ENCODE measurements around the gene OPRM1.

The OPRM1 gene

GRCh38 chr6:154261688-154262397 is 222.8 kb downstream of the OPRM1 start:
- DNase-seq: no peak
- intact Hi-C loops (cut with DNase I): no loop called here

DNA sequence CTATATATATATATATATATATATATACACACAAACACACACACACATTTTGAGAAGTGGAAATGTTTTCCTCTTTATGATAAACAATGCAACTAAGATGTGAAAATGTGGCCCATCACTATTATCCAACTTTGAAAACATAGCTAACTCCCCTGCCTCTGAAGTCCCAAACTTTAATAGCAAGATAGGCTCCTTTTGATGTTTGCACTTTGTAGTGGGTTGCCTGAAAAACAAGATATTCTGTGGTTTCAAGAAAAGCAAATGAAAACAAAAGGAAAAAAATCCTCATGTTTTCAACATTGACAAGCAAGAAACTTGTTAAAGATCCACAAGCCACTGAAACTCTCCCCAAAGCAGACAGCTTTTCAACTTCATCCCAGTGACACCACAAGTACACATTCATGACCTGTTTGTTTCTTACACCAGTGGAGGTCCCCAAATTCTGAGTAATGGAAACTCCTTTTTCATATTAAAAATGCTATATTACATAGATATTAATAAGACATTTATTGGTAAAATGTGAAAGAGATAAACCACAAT is 227.6 kb downstream of the OPRM1 start:
- intact Hi-C loops (cut with DNase I): no loop called here
- no peak for DNase-seq

DNA sequence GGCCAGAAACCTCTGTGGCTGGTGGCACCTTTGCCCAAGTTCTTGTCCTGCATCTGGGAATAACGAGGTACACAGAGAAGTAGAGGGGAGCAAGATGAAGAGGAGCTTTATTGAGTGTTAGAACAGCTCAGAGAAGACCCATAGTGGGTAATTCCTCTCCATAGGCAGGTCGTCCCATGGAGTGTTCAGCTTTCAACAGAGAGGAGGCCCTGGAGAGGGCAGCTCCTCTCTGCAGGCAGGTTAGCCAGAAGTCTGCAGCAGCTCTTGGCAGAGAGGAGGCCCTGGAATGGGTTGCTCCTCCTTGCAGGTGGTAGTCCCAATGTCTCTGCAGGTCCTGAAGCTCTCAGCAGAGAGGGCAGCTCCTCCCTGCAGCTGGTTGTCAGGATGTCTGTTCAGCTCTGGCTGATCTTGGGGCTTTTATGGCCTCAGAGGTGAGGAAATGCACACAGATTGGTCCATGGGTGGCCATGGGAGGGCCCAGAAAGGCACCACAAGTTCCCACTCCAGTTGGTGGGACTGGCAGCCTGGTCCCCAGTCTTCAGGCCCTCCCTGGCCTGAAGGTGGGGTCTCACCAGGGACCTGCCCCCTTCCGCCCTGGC is 228.6 kb downstream of the OPRM1 start:
- no peak for DNase-seq
- intact Hi-C loops (cut with DNase I): no loop called here

DNA sequence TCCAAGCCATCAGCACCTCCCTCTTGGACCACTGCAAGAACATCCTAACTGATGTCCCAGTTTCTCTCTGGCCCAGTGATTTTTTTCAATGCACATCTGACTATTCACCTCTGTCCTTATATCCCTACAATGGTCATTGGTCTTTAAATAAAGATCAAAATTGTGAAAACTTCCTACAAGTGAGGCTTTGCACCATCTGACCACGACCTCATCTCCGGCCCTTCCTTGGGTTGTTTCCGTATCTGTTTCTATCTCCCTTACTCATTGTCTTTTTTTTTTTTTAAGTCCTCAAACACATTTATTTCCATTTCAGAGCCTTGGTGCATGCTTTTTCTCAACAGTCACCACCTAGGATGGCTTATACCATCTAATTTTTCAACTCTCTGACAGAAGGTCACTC is 229.4 kb downstream of the OPRM1 start:
- no peak for DNase-seq
- intact Hi-C loops (cut with DNase I): no loop called here

GRCh38 chr6:154274168-154274567 is 235.1 kb downstream of the OPRM1 start:
- intact Hi-C loops (cut with DNase I): no loop called here
- DNase-seq: no peak

GRCh38 chr6:154276810-154277628 is 238.0 kb downstream of the OPRM1 start:
- DNase-seq: no peak

GRCh38 chr6:154277629-154278017 is 238.6 kb downstream of the OPRM1 start:
- intact Hi-C loops (cut with DNase I): loop anchor here (1.0 kb wide), 1 partner anchor 123 kb away; no protein-coding TSS in a partner anchor
- DNase-seq: no peak

More at GRCh38 chr6:154276810-154277628, 238.0 kb downstream of the OPRM1 start:
- intact Hi-C loops (cut with DNase I): loop anchor here (1.0 kb wide), 1 partner anchor 123 kb away; no protein-coding TSS in a partner anchor

- no peak for DNase-seq
- intact Hi-C loops (cut with DNase I): no loop called here
Measured at GRCh38 chr6:154280521-154280920, 241.5 kb downstream of the OPRM1 start.

DNA sequence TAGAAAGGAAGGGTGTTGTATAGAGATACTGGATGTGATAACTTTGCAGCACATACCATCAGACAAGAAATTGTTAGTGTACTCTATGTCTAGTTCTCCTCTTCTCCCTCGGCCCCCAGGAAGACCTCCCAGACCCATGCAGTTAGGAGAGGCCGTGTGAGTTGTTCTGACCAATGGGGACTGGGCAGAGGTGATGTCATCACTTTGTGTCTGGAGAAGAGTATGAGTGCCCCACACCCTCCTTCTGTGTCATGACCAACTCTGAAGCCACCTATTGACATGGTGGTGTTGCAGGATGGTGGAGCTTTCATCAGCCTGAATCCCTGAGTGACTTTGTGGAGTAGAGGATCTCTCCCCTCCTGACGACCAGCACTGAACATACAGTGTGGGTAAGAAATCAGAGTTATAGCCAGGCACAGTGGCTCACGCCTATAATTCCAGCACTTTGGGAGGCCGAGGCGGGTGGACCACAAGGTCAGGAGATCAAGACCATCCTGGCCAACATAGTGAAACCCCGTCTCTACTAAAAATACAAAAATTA is 245.3 kb downstream of the OPRM1 start:
- intact Hi-C loops (cut with DNase I): no loop called here
- no peak for DNase-seq

DNA sequence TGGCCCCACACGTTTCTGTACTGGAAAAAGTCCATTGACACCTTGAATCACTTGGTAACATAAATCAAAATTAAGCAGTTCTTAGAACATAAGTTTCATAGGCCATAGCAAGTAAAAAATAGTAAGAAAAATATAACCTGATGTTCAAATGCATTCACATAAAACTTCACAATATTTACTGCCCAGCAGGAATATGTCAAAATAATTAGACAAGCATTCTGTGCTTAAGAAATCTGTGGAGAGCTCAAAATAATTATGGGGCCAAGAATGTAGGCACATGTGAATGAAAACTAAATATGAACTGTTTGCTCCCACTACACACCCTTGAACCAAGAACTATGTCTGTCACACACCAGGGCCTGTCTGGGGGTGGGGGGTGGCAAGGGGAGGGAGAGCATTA is 246.8 kb downstream of the OPRM1 start:
- DNase-seq: no peak
- intact Hi-C loops (cut with DNase I): no loop called here

GRCh38 chr6:154289818-154290508 is 250.9 kb downstream of the OPRM1 start:
- no peak for DNase-seq
- intact Hi-C loops (cut with DNase I): no loop called here

- intact Hi-C loops (cut with DNase I): no loop called here
- DNase-seq: no peak
Measured at GRCh38 chr6:154292066-154292465, 253.0 kb downstream of the OPRM1 start.

DNA sequence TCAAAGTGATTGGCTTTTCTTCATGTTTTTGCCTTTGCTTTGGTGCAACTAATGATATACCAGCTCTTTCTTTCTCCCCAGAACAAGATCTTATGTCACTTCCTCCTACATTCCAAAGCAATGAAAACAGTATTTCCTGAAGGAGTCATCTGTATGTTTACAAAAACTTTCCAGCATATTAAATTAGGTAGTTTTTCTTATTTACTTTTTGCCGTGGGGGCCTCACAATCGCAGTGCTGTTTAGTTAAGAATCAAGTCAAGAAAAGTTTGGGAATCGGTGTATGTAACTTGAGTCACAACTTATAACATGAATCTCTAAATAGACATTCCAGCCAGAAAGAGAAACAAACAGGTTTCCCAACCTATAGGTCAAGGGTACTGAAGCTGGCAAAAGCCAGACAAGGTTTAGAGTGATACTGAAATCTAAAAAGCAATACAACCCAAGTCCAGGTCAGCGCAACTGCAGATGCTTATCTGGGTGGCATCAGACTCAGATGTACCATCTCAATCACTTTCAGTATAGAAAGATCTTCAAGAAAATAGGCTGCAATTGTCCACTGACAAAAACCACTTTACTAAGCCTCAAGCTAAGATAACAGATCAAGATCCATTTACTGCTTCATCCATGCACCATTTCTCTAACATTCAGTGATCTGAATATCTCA is 253.9 kb downstream of the OPRM1 start:
- DNase-seq: no peak
- intact Hi-C loops (cut with DNase I): no loop called here

DNA sequence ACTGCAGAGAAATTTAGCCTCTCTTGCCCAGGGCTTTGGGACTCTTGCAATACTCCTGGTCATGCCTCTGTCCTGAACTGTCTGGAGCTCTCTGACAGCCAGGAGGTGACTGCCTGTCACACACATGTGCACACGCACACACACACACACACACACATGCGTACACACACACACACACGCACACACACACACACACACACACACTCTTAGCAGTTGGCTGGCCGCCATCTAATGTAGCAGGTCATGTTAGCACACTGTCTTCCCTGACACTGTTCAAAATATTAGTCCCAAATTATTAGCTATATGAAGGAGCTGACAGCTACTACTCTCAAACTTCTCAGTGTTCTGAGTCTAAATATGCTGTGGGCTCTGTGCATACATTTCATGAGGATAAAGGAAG is 256.7 kb downstream of the OPRM1 start:
- DNase-seq: no peak
- intact Hi-C loops (cut with DNase I): no loop called here

All from posterior cingulate gyrus (tissue), 11 donors.